HepG2 (cell line): ENCODE data around the gene CAMK2G.

ENCODE experiments used
- NCOR1 ChIP-seq: fragments of 200-600 bp; sonication (generic); IDR thresholded peaks from 2 replicates; pipeline ENCODE4 v1.7.0; 2017; ENCODE audit warnings: antibody characterized with exemption, low read length, borderline replicate concordance
- NR3C1 ChIP-seq: sonication (generic); formaldehyde crosslinking; IDR thresholded peaks from 2 replicates; pipeline ENCODE4 v1.4.0; 2020; ENCODE audit warnings: missing genetic modification reagents
- ZBTB8A ChIP-seq: sonication (generic); formaldehyde crosslinking; IDR thresholded peaks from 2 replicates; pipeline ENCODE4 v1.4.0; 2020; ENCODE audit warnings: mild to moderate bottlenecking, low read depth, missing genetic modification reagents, borderline replicate concordance
- TF ChIP-seq, protein P1 (sequence below): sonication (generic); formaldehyde crosslinking; IDR thresholded peaks from 2 replicates; pipeline ENCODE4 v1.4.0; 2020; ENCODE audit warnings: mild to moderate bottlenecking, missing genetic modification reagents
- TF ChIP-seq, protein P2 (sequence below): sonication (generic); formaldehyde crosslinking; IDR thresholded peaks from 2 replicates; pipeline ENCODE4 v1.5.0; 2020; ENCODE audit warnings: mild to moderate bottlenecking, missing genetic modification reagents, moderate library complexity

DNA sequence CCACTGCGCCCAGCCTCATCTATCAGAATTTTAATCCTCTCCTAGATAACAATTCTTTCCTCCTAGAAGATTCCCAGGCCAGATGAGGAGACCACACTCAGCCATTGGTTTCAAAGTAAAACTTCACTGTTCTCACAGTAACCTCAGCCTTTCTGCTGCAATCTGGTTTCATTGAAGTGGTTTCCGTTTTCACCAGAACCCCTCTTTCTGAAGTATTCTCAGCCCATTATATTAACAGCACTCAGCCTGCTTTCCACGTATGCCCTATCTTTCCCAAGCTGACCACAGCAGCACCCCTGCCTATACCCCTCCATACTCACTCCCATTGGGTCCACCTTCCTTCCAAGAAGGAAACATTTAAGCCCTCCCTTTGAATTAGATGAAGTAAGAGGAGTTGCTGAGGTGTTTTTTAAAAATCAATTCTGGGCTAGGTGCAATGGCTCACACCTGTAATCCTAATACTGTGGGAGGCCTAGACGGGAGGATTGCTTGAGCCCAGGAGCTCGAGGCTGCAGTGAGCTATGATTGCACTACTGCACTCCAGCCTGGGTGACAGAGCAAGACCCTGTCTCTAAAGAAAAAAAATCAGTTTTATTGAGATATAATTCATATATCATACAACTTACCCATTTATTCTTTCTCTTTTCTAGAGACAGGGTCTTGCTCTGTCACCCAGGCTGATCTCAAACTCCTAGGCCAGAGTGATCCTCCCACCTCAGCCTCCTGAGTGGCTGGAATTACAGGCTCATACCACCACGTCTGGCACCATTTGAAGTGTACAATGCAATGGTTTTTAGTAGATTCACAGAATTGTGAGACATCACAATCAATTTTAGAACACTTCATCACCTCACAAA is 47.9 kb upstream of the CAMK2G start:
- TF ChIP-seq, protein P1, sequence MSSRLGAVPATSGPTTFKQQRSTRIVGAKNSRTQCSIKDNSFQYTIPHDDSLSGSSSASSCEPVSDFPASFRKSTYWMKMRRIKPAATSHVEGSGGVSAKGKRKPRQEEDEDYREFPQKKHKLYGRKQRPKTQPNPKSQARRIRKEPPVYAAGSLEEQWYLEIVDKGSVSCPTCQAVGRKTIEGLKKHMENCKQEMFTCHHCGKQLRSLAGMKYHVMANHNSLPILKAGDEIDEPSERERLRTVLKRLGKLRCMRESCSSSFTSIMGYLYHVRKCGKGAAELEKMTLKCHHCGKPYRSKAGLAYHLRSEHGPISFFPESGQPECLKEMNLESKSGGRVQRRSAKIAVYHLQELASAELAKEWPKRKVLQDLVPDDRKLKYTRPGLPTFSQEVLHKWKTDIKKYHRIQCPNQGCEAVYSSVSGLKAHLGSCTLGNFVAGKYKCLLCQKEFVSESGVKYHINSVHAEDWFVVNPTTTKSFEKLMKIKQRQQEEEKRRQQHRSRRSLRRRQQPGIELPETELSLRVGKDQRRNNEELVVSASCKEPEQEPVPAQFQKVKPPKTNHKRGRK (CRISPR knock-in tag): no peak
- TF ChIP-seq NCOR1 (no peak), ZBTB8A (CRISPR knock-in tag) (no peak), NR3C1 (CRISPR knock-in tag) (no peak)
- TF ChIP-seq, protein P2, sequence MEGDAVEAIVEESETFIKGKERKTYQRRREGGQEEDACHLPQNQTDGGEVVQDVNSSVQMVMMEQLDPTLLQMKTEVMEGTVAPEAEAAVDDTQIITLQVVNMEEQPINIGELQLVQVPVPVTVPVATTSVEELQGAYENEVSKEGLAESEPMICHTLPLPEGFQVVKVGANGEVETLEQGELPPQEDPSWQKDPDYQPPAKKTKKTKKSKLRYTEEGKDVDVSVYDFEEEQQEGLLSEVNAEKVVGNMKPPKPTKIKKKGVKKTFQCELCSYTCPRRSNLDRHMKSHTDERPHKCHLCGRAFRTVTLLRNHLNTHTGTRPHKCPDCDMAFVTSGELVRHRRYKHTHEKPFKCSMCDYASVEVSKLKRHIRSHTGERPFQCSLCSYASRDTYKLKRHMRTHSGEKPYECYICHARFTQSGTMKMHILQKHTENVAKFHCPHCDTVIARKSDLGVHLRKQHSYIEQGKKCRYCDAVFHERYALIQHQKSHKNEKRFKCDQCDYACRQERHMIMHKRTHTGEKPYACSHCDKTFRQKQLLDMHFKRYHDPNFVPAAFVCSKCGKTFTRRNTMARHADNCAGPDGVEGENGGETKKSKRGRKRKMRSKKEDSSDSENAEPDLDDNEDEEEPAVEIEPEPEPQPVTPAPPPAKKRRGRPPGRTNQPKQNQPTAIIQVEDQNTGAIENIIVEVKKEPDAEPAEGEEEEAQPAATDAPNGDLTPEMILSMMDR: no peak
